Stimulated activated CD8-positive, alpha-beta memory T cell treated with anti-CD3 and anti-CD28 coated beads, Interleukin-12 subunit alpha, Interleukin-12 subunit beta, amount 100 ng/mL, for 1 hour (primary cell): Measurements from ENCODE around the gene SERPINI1.

Experiments used
- DNase-seq: peaks from one replicate; pipeline ENCODE4 v3.0.0-alpha.2; 2020; ENCODE audit warnings: low read depth

The SERPINI1 gene

DNA sequence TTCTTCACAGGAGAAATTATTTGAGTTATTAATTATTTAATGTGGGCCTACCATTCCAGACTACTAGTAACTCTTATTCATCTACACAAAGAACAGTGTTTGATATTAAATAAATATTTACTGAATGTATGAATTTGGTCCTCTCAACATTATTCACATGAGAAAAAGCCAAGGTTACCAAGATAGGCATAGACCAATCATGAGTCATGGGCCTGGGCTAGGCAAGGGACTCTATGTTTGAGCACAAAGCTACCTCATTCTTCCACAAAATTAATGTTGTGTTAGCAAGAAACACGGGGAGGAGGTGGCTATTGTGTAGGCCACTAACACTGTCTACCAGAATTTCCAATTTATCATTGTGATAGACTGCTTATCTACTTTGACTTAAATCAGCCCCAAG is 115.7 kb downstream of the SERPINI1 start:
- DNase-seq: no peak

DNA sequence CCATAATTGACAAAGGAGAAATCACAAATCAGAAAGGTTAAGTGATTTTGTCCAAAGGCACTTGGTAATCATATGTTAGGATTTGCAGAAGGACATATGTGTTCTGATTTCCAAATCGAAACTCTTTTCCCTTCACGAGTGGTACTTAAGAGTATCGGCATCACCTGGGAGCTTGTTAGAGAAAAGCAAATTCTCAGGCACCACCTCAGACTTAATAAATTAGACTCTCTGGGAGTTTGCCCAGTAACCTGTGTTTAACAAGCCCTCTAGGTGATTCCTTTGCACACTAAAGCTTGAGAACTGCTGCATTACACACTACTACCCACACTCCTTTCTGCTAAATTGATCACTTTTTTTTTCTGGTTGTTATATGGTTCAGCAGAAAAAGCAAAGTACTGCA is 116.2 kb downstream of the SERPINI1 start:
- no peak for DNase-seq

DNA sequence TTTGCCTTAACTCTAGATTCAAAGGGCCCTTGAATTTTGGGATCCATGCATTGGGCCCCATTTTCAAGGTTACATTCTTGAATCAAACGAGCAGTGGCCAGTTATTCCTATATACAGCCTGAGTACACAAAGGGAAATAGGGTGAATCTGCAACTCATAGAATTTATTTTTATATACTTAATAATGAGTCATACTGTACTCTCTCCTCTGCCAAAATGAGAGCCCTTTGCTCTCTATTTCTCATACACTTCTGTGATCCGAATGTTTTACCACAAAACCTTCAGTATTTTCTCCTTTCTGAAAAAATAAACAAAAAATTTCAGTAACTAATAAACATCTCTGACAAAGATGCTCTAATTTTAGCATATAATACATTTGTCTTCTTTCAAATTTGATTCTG is 116.7 kb downstream of the SERPINI1 start:
- DNase-seq: no peak

DNA sequence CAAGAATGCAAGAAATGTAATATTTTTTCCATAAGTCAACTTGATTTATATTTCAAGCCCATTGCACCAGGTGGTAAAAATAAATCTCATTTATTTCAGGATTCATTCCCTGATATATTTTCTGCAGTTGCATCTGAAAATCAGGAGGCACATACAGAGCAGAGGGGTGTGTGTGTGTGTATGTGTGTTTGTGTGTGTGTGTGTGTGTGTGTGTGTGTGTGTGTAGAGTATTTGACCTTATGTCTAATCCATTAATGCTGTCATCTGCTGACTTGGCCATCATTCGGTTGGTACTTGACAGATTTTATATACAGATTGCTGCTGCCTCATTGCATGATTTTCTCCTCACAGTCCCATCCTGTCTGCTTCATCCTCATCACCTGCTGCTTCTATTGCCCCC is 118.5 kb downstream of the SERPINI1 start:
- no peak for DNase-seq

DNA sequence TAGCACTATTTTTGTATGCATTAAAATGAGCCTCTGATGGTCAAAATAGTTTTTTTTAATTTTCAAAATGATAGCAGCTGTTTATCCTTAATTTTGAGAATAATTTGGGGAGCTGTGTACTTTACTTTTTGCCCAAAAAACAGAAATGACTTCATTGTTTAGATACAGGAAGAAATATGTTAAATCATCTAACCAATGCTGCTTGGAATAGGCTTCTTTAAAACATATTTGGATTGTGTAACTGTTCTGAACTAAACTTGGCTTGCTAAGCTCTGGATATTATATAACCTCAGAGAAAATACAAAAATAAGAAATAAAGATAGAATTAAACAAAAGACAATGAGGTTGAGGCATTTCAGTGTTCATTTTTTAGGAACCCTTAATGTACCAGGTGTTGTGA is 119.3 kb downstream of the SERPINI1 start:
- no peak for DNase-seq

DNA sequence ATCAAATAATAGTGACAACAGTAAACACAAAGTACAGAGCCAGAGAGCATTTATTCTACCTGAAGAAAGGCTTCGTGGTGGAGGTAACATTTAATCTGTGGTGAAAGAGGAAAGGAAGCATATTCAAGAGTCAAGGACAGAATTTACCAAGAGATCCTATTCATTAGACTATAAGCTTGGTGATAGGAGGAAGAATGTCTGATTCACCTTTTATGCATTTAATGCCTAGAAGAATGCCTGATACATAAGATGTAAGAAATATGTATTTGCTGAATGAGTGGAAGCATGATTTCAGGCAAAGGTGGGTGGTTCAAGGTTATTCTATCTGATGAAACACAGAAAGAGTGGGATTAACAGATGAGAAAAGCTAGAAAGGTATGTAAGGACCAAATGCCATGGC is 119.8 kb downstream of the SERPINI1 start:
- no peak for DNase-seq

DNA sequence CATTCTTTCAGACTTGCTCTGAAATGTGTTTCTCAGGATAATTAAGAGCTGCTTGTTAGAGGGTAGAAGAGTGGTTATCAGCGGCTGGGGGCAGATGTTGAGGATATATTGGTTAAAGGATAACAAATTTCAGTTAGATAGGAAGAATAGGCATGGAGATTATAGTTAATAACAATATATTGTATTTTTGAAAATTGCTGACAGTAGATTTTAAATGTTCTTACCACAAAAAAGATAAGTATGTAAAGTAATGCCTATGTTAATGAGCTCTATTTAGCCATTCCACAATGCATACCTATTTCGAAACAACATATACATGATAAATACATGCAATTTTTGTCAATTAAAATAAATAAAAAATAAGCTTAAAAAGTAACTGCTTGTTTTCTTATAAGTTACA is 123.3 kb downstream of the SERPINI1 start:
- no peak for DNase-seq

DNA sequence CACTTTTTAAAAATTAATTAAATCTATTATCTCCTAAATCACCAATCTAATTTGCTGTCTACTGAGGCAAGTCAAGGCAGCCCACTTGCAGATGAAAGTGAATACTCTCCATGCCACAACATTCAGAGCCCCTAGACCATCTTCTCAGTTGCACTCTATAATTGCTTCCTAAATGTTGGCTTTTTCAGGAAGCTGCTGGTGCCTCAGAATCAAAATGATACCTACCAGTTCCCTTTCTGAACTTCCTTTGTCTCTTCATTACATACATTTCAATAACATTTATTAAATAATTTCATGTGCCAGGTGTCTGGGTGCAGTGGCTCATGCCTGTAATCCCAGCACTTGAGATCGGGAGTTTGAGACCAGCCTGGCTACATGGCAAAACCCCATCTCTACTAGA is 124.1 kb downstream of the SERPINI1 start:
- DNase-seq: no peak

DNA sequence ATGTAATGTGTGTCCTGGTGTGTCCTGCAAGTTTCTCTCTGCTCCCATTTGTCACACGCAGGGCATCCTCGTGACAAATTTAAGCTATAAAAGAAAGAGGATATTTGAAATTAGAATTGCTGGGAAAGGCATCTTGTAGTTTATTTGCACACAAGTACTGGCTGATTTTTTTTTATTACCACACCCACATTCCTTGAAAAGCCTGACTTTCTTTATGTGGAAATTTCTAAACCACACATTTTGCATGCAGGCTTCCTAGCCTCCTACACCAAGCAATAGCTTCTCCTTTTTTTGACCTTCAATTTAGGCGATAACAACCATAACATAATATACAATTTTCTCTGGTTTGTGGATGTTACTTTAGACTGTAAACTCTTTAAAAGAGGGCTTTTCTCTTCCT is 126.1 kb downstream of the SERPINI1 start:
- no peak for DNase-seq

DNA sequence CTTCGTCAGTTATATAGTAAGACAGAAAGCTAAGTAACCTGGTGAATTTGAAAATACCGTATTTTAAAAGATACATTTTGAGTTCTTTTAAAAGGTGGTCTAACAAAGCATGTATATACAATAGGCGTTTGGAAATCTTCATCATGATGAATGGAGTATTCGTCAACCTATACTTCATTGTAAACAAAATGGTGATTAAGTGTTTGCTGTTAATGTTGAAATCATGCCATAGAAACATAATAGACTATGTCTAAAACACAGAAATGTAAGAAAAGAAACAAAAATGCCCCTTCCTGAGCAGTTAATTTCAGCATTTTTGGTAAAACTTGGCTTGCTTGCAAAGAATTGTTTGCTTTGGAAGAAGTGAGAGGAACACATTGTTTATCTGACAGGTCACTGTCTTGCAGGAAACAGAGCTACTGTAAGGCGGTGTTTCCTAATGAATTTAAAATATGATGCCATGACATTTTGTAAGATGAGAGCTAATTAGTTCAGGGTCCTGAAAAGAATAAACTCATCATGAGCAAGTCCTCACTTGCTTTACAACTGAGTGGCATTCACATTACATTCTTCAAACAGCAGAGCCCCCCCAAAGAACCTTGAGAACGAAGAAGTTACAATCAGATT is 126.7 kb downstream of the SERPINI1 start:
- no peak for DNase-seq

DNA sequence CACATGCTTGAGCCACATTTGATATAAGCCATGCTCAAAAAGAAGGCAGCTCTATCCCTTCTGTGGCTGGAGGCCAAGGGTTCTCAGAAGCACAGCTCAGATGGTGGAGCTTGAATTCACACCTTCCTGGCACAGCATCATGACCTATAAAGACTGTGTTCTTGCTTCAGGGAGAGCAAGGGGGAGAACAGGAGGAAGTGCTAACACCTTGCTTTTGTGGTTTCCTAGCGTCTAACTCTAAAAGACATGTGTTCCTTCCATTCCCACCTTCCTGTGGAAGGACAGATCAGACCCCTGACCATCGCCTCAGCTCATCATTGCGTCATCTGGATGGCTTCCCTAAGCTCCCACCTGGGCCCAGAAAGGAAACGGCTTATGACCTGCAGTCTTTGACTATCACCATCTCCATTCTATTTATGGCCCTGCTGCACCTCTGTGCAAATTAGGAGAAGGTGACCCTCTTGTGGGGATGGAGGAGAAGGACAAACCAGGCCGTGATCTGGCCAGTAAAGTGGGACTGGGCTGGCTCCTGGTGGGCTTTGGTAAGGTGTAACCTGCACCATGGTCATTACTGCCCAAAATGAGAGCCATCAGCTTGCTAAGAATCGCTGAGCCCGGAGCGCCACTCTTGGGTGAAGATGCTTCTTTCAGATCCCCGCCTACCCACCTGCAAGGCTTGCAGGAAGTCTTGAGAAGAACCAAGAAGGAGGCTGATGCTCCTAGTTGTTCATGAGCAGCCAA is 128.5 kb downstream of the SERPINI1 start:
- no peak for DNase-seq

DNA sequence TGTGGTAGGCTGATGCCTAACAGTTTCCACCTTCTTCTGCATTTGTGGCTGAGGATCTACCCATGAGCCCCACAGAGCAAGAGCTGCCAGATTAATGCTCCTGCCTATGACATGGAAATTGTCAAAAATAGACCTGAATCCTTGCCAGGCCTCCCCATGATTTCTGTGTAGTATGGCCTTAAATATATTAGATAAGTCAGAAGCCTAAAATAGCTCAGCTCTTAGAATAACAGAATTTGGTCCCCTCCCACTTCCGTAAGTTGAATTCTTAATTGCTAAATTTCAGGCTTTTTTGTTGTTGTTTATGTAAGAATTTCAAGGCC is 129.0 kb downstream of the SERPINI1 start:
- no peak for DNase-seq

DNA sequence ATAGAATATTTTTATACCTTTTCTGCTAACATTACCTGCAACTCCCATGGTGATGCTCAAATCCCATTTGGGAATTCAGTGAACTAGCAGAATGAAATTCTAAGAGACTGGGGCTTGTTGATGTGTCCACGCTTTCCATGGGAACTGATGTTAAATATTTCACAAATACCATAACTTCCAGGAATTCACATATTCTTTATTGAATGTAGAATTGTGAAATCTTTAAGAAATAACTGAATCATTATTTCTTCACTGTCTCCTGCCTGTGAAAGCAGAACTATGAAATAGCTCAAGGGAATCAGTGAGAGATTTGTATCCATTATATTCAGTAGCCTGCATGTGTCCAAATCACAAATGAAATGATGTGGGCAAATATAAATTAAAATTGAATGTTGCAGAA is 130.8 kb downstream of the SERPINI1 start:
- DNase-seq: no peak

DNA sequence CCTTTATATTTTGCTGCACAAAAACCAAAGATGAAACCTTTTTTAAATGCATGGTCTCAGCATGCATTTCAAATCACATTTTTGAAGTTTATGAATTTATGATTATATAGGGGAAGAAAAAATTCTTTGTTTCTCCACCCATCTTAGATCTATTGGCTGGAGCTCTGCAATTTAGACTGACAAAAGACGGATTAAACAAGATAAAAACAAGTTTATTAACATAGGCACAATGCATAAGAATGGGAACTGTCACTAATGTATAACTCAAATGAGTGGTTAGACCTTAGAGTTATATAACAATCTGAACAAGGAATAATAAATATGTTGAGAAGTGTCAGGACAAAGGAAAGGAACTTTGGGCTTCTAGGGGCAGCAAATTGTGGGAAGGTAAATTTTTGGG is 132.5 kb downstream of the SERPINI1 start:
- no peak for DNase-seq

DNA sequence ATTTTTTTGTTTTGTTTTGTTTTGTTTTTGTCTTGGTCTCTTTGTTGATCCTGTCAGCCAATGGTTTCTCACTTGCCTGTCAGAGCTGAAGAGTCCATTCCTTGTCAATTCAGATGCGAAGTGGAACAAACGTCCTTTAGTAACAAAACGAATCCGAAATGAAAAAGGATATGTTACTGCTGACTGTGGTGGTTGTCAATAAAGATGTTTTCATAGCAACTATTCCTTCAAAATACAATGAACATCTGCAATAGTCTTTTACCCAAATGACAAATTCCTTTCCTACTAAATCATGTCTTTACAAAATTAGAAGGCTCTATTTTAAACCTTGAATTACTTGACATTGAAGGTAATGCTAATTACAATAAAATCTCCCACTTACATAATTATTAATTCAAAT is 134.7 kb downstream of the SERPINI1 start:
- DNase-seq: no peak

DNA sequence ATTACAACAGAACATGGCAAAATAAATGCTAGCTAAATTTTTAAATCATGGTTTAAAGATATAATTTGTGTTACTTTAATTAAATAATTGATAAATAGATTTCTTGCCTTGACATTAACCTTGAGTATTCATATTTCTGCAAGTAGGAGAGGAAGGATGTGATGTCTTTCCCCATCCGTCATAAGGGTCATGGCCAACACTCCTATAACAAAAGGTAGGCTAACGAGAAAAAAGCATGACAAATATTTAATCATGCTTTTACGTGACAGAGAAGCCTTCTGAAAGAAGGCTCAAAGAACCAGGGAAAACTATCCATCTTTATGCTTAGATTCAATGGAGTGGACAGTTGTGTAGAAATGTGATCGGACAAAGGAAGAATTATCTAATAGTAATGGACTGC is 135.2 kb downstream of the SERPINI1 start:
- DNase-seq: no peak

DNA sequence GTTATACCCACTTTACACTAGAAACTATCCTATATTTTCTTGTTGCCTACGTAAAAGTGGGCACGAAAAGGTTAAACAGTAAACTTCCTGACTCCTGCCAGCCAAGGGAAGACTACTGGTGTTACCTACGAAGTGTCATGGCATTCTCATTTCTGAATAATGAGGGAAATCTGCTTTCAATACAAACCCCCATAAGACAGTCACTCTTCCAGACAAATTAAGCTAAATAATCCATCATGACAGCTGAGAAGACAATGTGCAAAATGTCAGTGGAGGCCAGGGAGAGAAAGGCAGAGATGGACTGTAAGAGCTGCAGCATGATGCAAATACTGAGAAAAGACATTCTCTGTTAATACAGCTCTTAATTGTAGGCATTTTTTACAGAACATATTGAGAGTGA is 136.5 kb downstream of the SERPINI1 start:
- DNase-seq: no peak

DNA sequence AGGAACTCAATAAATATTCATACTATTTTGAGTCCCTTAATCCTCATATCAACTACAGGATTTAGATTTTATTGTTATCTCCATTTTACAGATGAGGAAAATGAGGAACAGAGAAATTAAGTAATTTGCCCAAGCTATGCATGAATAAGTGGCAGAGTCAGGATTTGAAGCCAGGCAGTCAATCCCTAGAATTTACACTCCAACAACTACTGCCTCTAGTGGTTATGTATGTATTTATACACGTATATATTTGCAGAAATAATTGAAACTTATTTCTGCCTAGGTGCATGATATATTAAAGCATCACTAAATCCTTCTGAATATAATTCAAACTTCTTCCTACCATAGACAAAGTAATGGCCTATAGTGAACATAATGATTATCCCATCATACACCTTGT is 137.4 kb downstream of the SERPINI1 start:
- DNase-seq: no peak

DNA sequence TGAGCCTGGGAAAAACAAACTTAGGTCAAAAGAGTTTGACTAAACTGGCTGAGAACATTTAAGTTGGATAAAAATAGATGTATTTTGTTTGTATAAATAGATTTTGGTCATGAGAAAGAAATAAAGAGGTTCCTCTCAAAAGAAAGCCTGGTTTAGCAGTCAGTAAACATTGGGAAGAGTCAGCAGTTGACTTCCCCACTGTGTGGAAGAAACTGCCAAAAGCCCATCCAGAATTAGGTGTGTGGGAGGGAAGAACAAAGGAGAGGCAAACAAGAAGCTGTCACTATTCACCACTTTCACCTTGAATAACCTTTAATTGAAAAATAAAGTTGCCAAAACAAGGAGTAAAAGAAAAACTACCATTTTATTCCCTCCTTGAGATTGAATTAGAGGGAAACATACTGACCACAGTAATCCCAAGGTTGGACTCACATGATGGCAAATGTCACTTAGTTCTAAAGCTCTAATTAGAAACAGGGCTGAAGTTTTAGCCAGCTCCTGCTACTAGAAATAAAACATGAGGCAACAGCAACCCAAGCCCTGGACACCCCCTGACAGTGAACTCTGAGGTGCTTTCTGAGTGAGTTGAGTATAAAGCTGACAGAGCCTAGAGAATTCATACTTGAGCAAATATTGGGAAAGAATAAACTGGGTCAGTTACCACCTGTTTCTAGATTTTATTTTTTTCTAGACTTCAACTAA is 139.3 kb downstream of the SERPINI1 start:
- DNase-seq: no peak
